Suprapubic skin (tissue), 4 donors: ENCODE measurements around the gene NKAIN4.

Source experiments
- EP300 ChIP-seq: sonication (generic); formaldehyde crosslinking; IDR thresholded peaks from one replicate; pipeline ENCODE4 v1.6.1; 2017; ENCODE audit warnings: antibody characterized with exemption
- POLR2A ChIP-seq, 2 donors: fragments of 450-650 bp; IDR thresholded peaks; one replicate each; pipeline ENCODE4 v1.6.1; 2017; ENCODE audit warnings: antibody characterized with exemption in 2 of 2, mild to moderate bottlenecking in 2 of 2, moderate library complexity in 2 of 2
- POLR2AphosphoS5 ChIP-seq, 3 donors: sonication (generic); formaldehyde crosslinking; IDR thresholded peaks; one replicate each; pipeline ENCODE4 v1.6.1; 2017; ENCODE audit warnings: antibody characterized with exemption in 3 of 3
- TF ChIP-seq, protein P1 (sequence below), 2 donors: fragments of 200-600 bp in 1 of 2; fragments of 450-650 bp in 1 of 2; sonication (generic) in 1 of 2; IDR thresholded peaks; one replicate each; pipeline ENCODE4 v1.5.1; 2016 to 2019; ENCODE audit warnings: antibody characterized with exemption in 2 of 2, mild to moderate bottlenecking in 1 of 2, moderate library complexity in 1 of 2

DNA sequence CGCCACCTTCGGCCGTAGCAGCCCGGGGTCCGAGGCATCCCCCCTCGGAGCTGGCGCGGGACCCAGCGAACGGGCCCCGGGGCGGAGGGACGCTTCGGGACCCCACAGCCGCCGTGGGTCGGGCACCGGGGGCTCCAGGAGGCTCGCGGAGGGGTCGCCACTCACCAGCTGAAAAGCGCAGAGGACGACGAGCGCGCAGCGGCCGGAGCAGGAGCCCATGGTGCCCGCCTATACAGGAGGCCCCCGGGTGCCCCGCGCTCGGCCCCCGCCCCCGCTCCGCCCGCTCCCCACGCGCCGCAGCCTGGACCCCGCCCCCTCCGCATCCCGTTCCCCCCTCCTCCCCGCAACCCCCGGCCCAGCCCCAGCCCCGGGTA, at the start of gene NKAIN4:
- TF ChIP-seq, protein P1, sequence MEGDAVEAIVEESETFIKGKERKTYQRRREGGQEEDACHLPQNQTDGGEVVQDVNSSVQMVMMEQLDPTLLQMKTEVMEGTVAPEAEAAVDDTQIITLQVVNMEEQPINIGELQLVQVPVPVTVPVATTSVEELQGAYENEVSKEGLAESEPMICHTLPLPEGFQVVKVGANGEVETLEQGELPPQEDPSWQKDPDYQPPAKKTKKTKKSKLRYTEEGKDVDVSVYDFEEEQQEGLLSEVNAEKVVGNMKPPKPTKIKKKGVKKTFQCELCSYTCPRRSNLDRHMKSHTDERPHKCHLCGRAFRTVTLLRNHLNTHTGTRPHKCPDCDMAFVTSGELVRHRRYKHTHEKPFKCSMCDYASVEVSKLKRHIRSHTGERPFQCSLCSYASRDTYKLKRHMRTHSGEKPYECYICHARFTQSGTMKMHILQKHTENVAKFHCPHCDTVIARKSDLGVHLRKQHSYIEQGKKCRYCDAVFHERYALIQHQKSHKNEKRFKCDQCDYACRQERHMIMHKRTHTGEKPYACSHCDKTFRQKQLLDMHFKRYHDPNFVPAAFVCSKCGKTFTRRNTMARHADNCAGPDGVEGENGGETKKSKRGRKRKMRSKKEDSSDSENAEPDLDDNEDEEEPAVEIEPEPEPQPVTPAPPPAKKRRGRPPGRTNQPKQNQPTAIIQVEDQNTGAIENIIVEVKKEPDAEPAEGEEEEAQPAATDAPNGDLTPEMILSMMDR (IDR thresholded peaks at IDR 0.05): no peak
- TF ChIP-seq EP300: no peak
- no peak for TF ChIP-seq POLR2A (IDR thresholded peaks at IDR 0.05)
- TF ChIP-seq POLR2AphosphoS5 (IDR thresholded peaks at IDR 0.05): no peak
